GM19324 (cell line): ENCODE measurements around the gene TEAD1.

Source experiments
- ATAC-seq: cut with Tn5 transposase; IDR thresholded peaks from one replicate; pipeline ENCODE4 v1.9.1; 2021; ENCODE audit warnings: mild to moderate bottlenecking, moderate library complexity; ENCODE audit not compliant: unreplicated experiment, low FRiP score

TEAD1 gene

DNA sequence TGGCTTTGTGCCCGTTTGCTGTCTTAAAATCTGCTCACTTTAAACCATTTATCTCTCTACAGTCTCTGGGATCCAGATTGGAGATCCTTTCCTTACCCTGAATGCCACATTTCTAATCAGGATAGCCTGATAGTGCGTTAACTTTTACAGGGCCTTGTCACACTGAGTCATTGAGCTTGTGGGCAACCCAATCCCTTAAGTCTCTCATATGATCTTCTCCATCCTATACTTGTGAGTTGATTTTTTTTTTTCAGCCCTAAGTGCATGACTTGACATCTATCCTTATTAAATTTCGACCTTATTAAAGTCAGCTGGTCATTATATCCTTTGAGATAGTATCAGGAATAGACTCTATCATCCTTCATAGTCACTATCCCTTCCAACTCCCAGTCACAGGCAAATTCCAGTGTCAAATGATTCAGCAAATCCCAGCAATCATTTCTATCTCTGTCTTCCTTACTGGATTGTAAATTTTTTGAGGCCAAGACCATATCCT is 57.7 kb downstream of the TEAD1 start:
- no peak for ATAC-seq

DNA sequence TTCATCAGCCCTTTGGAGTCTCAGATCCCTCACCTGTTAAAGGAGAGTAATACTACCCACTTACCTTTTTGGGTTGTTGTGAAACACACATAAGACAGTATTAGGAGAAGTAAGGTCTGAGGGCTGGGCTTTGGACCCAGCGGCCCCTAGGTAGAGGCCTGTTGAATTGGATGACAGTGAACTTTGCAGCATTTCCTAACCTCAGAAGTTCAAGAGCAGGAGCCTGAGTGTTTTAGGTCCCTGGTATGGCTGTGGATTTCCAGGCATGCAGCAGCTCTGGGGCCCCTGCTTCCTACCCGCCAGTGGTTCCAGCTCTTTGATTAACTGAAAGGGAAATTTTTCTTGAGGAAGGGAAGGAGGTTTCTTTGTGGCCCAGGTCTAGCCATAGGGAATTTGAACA is 58.9 kb downstream of the TEAD1 start:
- no peak for ATAC-seq

DNA sequence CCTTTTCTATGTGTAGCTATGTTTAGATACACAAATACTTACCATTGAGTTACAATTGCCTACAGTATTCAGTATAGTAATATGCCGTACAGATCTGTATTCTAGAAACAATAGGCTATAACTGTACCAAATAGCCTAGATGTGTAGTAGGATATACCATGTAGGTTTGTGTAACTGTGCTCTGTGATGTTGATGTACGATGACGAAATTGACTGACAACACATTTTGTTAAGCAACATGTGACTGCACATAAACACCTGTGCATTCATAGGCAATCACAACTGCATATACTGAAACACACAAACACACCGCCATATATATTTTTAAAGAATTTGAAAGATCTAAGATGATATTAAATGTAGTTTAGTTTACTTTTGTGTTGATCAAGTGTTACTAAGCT is 60.4 kb downstream of the TEAD1 start:
- no peak for ATAC-seq

DNA sequence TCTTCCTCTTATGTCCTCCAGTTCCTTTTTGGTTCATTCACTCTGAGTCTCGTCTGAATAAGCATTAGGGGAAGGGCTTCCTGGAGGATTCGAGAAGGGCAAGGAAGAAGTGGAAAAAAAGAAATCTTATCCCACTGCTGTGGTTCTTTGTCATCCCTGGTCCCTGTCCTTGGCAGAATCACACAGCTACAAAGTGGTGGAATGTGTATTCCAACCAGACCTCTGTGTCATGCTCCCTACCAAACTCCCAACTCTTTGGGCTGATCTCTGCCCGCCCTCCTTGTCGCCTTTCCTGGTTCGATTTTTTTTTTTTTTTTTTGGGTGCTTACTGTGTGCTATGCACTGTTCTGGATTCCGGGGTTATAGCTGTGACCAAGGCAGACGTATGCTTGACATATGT is 61.0 kb downstream of the TEAD1 start:
- ATAC-seq, result no peak

DNA sequence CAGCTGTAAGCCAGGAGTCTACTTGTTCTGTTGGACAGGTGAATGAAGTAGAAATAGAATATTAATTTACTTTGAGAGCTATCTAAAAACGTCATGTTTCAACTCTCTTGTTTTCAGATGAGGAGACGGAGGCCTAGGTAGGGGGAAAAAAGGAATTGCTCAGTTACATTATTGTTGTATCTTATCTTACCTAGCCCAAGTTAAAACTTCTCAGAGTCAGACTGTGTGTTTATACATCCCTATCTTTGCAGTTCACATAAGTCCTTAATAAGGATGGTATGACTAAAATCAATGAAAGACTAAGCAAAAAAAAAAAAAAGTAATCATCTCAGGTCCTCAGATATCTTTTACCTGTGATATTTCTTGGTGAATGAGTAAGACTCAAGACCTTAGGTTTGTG is 62.8 kb downstream of the TEAD1 start:
- ATAC-seq, result no peak

DNA sequence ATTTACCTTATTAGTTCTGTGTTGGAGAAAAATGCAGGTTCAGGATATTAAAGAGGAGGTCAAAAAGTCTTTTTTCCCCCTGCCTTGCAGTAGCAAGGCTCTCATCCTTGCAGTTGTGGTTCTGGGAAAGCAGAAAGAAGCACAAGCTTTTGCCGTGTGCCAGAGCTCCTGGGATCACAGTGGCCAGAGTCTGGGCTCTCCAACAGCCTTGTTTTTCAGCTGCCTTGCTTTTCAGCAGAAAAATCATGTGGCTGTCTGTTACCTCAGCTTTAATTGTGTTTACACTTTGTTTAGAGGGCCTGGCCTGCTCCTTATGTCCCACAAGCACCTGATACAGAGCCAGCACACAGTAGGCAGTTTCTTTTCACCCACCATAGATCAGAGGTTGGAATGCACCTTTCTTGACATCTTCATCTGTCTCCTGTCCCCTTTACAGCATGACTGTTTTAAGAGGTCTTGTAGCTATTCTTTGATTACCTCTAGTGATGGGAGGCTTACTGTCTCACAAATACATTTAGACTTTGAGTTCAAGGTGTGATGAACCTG is 67.5 kb downstream of the TEAD1 start:
- ATAC-seq, result no peak

DNA sequence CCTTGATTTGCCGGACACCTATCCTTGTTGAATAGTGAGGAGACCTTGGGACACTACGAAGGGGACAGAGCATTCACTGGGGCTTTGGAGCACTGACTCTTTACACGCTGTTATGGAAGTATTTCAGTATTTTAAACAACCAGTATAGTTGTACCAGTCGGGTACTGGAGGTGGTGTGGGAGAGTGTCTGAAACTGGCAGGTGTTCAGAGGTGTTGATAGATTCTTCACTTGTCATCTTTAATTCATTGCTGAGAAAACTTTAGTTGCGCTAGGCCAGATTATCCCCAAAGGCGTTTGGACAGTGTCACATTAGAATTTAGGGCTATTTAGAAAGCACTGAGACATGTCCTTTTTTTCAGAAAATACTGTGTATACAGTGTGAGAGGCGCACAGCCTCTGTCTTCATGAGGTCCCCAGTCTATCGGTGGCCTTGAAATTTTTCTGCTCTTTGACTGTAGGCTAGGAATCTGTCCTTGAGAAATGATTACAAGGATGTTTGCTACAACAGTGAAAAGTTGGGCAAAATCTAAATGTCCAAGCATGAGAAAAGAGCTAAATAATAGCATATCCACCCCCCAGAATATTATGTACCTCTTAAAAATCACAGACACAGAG is 69.7 kb downstream of the TEAD1 start:
- no peak for ATAC-seq

DNA sequence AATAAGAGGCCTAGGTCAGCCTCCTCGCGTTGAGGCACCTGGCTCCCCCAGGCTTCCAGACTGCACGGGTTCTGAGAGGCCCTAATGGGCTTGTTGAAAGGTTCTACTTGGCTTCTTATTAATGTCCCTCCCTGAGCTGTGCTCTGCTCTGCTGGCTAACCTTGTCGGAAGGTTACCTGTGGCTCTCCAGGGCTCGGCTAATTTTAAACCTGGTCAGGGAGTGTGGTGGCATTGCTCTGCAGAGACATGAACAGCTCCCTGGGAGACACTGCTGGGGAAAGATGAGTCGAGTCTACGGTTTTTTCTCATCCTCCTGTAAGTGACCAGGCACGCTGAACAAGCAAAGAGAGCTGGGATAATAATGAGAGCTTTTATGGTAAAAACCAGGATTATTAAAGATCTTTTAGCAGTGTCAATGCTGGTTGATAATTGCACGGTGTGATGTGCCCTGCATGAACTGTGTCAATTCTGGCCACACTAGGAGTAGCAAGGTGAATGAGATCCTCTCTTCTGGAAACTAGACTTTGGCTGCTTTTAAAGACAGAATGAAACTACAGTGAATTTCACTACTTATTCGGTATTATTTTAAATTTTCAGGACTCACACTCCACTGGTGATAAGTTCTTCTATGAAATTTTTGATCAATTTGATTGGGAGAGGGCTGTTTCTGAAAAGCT is 70.7 kb downstream of the TEAD1 start:
- no peak for ATAC-seq

DNA sequence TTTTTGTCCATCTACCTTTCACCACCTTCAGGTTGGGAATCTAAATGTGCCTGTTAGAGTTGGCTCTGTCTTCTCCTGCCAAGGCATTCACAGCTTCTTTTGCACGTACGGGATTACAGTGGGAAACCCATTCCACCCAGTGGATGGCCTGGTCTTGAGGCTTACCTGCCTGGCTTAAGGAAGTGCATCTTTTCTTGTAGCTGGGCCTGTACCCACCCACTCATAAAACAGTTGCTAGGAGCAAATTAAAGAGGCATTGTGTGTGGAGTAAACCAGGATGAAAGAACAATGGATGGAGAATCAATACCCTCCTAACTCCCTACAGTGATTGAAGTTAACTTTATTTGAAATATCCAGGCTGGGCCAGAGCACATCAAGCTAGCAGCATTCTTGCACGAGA is 71.6 kb downstream of the TEAD1 start:
- ATAC-seq, result no peak

DNA sequence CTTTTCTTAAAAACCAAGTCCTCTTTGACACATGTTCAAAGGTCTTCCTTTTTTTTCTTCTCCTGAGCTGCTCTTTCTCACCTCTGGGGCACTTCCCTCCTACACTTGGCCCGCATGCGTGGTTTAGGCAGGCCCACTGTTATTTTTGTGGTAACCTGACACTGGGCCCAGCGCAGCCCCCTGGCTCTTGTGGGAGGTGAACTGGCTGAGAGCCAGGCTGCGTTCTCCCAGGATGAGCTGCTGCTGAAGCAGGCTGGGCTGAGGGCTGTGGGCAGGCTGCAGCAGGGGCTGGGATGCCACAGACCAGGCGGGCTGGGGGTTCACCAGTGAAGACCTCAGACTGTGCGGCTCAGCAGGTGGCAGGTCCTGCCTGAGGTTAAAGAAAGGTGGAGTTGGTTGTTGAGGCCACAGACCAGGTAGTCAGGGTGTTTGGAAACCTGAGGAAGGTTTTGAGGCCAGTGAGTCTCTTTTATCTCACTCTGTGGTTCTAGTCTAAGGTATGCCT is 72.4 kb downstream of the TEAD1 start:
- no peak for ATAC-seq

DNA sequence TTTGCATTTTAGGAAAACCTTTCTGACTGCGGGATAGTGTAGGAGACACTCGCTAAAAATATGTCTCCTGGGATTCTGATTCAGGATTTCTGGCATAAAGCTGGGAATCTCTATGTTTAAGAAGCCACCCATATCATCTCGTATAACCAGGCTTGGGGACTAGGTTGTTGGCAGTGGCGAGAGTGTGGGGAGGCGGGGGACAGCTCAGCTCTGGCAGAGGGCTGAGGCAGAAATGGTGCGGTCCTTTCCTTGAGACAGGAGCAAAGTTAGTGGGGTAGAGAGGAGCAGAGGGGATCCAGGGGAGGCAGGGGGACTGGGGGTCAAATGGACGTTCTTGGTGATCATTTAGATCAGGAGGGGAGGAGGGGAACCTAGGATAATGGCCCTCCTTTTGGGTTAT is 74.3 kb downstream of the TEAD1 start:
- ATAC-seq, result no peak

DNA sequence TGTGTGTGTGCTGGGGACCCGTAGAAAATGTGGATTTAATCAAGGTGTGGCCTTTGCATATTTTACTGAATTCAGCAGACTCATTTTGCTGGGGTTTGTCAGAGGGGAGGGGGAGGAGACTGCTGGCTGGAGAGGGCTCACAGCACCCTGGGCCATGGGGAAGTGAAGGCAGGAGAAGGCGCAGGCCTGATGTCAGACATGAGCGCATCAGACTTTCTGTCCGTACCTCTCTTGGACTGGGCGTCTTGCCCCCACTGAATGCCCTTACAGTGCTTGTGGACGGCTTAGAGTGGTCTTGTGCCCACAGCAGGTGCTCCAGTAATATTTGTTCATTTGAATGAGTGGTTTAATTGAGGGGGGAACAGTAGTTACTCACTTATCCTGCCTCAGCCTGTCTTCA is 75.2 kb downstream of the TEAD1 start:
- no peak for ATAC-seq

DNA sequence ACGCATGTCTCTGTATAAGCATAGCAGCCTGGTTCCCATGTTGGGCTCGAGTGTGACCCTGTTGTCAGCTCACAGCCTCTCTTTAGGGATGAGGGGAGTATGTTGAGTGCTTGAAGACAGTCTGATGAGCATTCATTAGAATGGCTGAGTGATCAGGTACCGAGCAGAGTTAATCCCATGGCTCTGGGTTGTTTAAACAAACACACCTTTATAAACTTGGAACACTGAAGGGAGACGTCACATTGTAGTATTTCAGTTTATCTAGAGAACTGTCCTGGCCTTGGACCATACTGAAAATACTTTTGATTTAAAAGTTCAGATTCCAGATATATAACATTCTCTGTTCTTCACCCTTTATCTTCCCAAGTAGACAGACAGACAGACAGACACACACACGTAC is 76.0 kb downstream of the TEAD1 start:
- no peak for ATAC-seq

DNA sequence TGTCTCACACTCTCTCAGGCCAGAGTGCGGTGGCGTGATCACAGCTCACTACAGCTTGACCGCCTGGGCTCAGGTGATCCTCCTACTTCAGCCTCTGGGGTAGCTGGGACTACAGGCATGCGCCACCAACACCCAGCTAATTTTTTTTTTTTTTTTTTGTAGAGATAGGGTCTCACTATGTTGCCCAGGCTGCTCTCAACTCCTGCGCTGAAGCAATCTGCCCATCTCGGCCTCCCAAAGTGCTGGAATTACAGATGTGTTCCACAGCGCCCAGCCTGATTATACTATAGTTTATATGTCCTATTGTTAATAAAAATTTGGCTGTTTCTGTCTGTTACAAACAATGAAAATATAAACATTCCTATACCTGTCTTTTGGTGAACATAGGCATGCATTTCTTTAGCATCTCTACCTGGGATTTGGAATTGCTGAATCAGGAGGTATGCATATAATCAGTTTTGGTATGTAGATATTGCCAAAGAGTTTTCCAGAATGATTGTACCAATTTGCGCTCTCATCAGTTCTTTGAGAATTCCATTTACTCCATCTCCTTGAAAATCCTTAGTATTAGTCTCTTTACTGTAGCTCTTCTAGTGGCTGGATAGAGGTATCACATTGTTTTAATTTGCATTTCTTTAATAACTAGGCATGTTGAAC is 78.8 kb downstream of the TEAD1 start:
- ATAC-seq, result no peak

DNA sequence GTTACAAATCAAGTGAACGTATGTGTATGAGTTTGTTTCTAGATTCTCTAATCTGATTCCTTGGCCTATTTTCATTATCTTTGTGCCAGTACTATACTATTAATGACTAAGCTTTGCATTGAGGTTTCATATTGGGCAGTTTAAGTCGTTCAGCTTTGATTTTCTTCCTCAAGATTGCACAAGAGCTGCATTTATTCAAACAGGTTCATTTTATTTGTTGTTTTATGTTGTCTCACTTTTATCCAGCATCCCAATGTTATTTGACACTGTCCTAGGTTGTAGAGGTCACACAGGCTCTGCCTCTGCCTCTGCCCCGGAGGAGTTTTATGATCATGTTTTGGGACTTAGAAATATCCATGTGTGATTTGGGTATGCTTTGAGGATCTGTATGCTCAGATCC is 79.8 kb downstream of the TEAD1 start:
- ATAC-seq, result no peak

DNA sequence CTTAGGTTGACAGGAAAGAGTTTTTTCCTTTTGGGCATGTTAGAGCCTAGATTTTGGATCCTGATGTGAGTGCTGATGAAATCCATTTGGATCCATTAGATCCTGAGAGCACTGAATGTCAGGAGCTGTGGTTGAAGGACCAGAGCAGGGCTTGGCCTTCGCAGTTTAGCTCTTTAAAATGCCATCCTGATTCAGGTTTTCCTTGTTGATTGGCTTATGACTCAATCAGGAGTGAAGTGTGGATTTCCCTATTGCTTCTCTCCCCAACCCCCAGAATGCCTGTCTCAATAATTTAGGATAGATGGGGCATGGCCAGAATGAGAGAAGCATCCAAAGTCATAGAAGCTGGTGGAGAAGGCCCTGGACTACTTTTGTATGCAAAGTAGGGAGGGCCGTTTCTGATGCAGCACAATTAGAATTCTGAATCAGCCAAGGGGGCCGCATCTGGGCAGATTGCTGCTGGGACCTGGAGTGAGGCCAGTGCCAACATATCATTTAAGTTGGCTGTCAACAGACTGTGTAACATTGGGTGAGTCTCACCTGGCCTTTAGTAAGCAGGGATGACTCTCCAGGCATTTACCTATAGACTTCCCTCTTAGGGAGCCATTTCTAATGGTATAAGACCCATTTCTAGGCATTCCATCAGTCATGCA is 80.5 kb downstream of the TEAD1 start:
- no peak for ATAC-seq

DNA sequence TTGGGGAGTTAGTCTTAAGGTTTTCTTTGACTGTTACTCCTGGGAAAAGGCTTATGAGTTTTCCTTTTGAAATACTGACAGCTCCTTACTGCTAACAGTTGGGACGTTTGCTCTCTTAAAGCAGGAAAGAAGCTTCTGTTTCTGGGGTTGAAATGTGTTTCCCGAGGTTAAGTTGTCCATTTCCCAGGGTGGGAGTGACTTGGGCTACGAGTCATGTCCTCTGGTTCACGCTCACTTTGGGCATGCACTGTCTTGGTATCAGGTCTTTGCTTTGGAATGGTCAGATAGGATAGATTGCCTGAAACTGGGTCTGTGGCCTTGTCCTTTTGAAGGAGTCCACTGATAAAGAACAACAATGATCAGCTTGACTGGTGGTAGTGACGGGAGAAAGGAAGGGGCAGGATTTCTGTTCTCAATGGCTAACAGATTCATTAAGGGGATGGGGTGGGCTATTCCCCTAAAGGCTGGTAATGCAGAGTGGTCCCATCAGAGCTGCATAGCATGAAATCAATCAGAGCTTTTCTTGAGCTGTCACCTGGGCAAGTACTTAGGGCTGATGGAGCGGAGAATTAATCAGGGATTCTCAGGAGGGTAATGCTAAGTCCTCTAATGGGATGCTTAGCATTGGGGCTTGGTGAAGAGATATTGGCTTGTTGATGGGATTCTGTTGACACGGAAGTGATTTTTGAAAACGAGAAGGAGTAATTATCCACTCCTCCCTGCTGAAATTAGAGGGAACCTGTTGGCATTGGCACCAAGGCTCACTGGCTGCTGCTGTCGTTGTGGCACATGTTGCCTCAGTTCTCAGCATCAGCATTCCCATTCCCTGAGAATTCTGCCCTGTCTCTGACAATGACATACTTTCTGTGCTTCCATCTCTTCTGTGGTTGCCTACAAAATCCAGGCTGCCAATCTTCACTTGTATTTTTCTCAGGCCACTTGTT is 81.6 kb downstream of the TEAD1 start:
- ATAC-seq, result no peak

DNA sequence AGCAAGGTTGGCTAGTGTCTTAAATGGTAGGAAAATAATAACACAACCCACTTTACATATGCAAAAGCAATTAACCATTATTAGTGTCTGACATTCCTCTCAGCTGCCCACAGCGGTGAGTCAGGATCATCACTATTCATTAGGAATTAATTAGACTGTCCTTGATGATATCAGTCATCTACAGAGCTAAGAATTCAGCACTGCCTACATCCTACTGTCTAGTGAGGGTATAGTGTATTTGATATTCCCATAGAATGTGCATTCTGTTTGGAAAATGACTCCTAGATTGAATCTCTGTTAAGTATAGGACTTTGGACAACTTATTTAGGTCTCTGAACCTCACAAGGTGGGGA is 82.2 kb downstream of the TEAD1 start:
- no peak for ATAC-seq

DNA sequence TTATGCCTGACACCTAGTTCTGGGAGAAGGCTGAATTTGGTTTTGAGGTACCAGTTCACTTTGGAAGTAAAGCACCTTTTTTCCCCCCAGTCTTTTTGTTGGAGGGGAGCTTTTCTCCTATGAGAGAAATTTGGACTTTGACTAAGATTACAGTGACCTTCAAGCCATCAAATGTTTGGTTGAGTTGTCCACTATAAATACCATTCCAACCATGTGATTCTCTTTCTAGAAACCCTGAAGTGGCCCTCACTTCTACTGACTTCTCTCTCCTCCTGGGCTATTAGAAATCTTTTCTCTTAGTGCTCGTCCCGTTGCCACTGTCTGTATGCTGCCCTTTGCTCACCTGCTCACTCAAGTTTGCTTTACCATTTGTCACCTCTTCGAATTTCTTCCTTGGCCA is 82.6 kb downstream of the TEAD1 start:
- ATAC-seq, result no peak

DNA sequence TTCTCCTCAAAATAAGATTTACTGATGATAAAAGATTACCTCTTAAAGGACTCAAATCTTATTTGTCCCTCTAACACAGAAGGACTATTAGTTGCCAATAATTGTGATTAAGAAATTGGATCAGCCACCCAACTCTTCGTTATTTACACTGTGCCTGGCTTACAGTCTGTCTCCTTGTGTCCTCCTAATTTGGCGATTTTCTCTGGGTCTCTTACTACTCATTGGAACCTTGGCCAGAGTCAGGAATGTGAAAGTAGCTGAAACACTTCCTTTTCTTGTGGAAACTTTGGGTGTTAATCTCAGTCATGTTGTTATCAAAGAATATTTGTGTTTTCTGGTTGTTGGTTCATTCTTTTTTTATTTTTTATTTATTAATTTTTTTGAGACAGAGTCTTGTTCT is 83.2 kb downstream of the TEAD1 start:
- ATAC-seq, result no peak
